ELR (cell line): ENCODE measurements around the gene SH2D3C.
A peak's percentile ranks its signal among the peaks of the same experiment; 100 is the strongest.

ENCODE experiments used
- DNase-seq: peaks from one replicate; pipeline ENCODE4 v3.0.0-alpha.2; 2015; ENCODE audit warnings: low read depth

Gene SH2D3C

DNA sequence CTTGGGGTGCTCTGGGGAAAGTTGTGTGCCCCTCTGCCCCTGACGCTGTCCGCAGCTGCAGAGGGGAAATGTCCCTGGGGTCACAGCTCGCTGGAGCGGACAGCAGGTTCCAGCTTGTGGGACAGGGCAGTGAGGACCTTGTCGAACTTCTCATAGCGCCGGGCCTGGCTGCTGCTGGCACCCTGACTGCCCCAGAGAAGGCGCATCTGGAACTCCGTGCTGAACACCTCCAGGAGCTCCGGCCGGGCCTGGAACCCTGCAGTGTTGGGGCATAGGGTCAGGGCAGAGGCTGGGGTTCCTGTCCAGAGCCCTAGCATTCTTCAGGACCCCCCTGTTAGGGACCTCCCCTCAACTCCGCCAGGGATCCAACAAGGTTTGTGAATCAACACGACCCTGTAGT, 39.8 kb downstream of the SH2D3C start:
- no peak for DNase-seq

DNA sequence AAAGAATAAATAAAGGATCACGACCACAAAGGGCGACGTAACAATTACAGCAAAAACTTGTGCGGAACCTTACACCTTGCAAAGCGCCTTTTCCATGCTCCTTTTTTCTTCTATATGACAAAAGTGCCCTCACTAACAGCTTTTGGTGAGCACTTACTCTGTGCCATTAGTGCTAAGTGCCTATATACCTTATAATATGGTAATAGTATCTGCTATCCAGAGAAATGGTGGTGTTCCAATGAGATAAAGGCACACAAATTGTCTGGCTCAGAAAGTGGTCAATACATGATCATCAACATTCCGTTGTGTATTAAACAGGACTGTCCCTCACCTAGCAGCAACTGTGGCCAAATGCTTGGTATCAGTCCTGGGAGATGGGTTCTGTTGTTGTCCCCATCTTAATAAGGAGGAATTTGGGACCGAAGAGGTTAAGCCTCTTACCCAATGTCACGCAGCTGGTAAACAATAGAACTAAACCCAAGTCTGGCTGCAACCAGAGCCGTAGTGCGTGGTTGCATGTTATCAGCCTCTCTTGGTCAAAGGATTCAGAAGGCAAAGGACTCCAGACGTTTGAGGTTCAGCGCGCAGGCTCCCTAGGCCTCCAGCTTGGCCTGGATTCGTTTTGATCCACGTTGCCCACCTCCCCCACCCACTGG, 42.8 kb downstream of the SH2D3C start:
- DNase-seq = no peak

DNA sequence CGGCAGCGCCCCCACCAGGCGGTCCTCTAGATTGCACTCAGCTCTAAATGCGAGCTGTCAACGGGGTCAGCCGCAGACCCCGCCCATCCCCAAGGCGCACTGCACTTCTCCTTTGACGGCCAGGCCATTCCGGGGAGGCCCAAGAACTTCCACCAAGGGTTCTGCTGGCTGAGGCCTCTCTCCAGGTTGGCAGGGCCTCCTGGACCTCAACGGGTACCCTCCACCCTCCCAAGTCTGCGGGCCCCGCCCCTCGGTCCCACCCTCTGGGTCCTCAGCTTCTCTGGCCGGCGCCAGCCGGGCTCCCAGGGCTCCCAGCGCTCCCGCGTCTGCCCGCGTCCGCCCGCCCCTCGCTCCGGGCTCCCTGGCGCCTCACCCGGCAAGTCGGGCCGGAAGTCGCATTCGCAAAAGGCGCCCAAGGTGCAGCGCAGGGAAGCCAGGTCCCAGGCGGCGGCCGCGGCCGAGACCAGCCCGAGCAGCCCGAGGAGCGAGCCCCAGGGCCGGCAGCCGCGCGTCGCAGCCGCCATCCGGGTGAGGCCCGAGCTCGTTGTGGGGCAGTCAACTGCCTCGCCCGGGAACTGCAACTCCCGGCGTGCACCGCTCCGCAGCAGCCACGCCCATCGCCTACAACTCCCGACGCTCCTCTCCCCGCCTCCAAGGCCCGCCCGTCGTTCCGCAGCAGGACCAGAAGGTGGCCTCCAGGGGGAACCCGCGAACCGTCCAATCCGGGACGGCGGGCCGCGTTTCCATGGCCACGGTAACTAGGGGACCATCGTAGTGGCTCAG, 43.5 kb downstream of the SH2D3C start, which contains the start of gene TOR2A:
Gene TOR2A, minus strand, starts transcription at position 548 of the 783 bp plus-strand sequence. Its CDS starts 24 bp downstream, at position 524.
- peak; percentile 98 for DNase-seq

DNA sequence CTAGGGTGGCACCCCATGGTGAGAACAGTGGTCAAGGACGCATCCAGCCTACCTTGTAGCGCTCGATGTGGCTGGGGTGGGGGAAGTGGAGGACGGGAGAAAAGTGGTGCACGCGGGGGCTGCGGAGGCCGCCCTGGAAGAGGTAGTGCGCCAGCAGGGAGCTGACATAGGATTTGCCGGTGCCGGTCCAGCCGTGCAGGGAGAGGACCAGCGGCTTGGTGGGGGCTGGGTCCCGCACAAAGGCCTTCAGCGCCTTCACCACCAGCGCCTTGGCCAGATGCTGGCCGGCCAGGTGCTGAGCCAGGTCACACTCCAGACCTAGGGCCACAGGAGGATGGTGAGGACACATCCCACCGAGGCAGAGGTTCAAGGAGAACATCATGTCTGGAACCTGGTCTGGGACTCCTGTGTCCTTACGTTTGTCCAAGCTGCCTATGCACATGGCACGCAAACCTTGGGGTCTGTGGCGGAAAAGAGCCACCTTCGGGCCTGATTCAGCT, 44.2 kb downstream of the SH2D3C start:
- DNase-seq = no peak

DNA sequence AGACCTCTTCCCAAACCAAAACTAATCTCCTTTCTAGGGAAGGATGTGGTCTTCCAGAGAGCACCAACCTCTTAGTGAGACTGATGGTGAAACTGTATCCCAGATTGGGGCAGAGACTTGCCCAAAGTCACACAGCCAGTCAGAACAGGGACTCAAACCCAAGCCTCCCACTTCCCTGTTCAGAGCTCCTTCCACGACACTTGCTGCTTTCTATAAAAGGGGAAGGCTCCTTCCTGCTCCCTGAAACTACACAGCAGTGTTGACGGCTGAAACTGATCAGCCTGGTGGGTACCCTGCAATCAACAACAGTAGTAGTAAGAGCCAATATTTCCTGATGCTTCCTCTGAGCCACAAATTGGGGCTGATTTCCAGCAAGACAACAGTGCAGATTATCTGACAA, 44.9 kb downstream of the SH2D3C start:
- no peak for DNase-seq

DNA sequence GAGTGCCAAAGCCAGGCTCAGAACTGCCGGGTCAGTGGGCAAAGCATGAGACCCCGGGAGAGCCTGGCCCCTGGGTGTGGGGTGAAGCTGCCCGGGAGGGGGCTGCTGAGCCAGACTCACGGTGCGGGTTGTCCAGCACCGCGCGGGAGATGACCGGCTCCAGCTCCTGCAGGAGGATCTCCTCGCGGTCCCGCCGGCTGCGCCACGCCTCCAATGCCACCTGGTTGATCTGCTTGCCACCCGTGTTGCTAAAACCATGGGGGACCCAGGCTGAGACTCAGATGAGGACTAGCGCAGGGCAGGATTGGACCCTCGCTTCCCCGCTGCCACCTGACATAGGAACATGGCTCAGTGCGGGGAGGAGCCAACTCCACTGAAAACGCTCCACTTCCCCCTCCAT, 46.0 kb downstream of the SH2D3C start:
- no peak for DNase-seq

DNA sequence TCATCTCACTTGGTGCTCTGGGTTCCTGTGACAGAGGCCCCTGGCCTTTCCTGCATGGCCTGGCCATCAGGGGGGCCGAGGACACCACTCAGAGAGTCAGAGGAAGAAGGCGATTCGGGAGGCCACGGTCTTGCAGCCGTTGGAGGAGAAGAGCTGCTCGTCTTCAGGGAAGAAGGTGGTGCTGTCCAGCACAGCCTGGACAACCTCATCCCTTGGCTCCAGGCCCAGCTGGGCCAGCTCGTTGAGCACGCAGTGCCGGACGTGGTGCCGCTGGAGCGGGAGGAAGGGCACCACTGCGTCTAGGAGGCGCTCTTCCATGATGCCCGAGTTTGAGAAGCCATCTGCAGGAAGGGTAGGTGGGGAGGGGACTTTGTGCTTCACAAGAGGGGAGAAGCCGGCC, 46.5 kb downstream of the SH2D3C start:
- no peak for DNase-seq

DNA sequence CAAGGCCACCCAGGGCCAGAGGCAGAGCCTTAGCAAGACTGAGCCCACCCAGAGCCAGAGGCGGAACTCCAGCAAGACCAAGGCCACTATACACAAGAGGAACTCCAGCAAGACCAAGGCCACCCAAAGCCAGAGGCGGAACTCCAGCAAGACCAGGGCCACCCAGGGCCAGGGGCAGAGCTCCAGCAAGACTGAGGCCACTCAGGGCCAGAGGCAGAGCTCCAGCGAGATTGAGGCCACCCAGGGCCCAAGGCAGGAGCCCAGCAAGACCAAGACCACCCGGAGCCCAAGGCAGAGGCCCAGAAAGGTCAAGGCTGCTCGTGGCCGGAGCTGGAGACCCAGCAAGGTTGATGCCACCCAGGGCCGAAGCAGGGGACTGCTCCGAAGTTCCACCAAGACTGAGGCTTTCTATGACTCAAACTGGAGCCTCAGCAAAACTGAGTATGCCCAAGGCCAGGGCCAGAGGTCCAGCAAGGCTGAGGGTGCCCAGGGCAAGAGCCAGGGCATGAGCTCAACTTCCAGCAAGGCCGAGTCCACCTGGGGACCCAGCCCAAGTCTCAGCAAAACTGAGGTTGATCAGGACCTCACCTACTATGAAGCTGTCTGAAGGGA, 47.6 kb downstream of the SH2D3C start:
- DNase-seq = no peak

DNA sequence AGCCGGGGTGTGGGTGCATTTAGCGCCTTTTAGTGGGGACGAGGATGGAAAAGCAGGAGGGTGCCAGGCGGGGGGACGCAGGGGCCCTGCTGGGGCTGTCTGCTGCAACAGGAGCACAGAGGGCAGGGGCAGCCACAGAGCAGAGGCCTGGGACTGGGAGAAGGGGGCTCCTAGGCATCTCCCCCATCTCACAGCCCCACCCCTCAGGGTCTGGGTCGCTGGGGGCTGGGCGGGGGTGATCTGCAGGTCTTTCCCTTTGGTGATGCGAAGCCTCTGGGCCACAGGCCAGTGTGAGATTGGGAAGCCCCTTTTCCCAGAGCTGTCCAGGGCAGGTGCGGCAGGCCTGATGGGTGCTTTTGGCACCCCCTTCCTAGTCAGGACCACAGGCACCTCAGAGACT, 48.2 kb downstream of the SH2D3C start:
- DNase-seq = no peak

DNA sequence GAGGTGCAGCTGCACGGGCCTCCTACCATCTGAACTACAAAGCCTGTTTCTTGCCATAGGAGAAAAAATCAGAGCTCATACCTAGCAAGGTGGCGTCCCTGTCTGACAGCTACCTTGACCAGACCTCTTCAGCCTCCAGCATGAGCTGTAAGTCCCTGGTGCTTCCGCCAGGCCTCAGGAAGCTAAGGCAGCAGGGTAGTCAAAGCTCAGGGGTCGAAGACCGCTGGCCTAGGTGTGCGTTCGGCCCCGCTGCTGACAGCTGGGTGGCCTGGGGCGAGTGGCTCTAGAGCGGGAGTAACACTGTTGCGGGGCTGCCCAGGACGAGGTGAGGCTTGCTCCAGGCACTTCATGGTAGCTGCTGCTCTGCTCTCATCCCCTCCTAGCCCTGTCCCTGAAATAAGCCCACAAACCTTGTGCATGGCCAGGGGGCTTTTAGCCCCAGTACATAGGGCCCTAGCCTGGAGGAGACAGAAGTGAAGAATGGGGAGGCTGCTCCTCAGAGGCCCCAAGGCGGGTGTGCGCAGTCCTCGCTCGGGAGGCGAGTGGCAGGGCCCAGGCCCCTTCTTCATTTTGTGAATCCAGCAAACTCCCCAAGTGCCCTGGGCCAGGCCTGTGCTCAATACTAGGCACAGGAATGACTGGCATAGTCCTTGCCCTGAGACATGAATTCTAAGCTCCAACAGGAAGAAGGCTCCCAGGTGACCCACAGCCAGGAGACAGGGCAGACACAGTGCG, 48.8 kb downstream of the SH2D3C start:
- no peak for DNase-seq

DNA sequence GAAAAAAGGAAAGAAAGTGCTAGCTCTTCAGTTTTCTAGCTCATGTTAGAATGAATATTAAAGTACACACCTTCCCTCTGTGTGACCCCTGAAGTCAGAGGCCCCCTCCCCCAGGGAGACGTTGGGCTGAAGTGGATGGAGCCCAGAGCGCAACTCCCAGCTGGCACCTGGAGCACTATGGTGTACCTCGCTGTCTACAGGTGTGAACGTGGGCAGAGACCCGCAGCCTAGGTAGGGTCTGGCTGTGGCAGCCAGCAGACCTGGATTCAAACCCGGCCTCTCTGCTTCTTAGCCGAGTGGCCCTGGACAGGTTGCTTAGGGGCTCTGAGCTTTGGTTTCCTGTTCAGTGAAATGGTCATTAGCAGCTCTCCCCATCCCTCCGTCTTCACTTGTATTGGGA, 49.7 kb downstream of the SH2D3C start:
- no peak for DNase-seq

DNA sequence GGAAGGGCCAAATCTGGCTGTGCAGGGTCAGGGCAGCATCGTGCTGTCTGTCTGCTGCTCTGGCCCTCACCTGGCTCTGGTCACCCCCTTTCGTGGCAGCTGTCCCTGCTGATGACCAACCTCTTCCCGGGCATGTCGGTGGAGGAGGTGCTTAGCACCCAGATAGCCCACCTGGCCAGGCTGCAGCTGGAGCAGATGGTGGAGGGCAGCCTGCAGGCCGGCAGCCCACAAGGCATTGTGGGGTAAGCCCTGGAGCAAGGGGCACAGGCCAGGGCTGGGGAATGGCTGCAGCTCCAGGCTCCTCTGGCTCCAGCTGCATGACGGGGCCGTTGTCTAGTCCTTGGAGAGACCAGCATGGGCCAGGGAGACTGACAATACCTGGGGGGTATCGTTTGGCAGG, 51.6 kb downstream of the SH2D3C start:
- no peak for DNase-seq

DNA sequence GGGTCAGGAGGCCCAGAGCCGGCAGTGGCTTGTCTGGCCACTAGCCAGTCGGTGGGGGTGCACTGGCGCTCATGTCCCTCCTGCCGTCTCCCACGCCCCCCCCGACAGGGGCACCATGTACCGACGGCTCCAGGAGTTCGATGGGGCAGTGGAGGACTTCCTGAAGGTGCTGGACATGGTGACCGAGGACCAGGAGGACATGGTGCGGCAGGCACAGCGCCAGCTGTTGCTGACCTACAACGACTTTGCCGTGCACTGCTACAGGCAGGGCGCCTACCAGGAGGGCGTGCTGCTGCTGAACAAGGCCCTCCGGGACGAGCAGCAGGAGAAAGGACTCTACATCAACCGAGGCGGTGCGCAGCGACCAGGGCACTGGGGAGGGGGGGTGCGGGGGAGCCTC, 54.5 kb downstream of the SH2D3C start:
- DNase-seq = no peak

DNA sequence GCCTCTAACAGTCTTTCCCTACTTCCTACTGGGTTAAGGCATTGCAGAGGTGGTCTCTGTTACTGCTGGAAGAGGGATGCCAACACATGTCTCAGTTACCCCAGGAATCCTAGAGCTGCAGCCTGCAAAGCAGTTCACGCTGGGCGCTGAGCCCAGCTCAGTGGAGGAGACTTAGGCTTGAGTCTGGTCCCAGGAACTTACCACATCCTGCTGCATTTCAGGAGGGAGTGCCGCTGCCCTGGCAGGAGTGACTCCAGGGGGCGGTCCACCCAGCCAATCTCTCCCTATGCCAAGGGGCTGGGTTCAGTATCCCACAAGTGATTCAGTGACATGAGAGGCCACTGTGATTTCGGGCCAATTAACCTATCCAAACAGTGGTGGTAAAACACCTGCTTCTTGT, 55.0 kb downstream of the SH2D3C start:
- peak; percentile 73 for DNase-seq

DNA sequence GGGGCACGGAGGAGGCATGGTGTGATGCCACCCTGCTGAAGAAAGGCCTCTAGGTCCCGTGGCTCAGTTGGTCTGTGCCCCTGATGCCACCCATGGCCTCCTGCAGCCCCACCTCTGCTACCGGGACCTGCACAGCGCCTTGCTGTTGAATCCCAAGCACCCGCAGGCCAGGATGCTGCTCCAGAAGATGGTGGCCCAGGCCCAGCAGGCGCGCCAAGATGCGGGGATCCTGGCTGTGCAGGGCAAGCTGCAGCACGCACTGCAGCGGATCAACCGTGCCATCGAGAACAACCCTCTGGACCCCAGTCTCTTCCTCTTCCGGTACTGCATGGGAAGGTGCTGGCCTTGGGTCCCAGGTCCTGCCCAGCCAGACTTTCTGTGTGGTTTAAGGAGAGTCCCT, 55.5 kb downstream of the SH2D3C start:
- DNase-seq = no peak

DNA sequence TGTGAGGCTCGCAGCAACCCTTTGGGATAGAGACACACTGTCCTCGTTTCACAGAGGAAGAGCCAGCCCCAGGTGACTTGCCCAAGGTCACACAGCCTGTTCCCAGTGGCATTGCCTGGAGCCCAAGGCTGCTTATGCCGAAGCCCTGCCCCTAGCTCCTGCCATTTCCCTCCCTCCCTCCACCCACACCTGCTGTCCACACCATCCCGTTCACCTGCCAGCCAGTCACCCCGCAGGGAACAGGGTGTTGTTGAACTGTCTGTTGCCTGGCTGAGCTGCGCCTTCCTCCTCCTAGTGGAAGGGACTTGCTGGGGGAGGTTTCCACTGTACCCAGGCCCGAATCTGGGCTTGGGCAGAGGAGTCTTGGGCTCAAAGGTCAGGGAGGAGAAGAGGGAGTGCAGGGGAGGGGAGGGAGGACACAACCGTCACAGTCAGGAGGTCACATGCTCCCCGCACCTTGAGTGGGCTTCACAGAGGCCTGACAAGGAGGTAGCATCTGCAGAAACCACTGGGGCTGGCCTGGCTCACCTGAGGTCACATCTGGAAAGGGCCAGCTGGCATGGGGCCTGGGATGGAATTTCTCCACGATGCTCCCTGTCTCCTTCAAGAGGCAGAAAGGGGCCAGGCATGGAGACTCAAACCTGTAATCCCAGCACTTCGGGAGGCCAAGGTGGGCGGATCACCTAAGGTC, 56.3 kb downstream of the SH2D3C start:
- DNase-seq = no peak

DNA sequence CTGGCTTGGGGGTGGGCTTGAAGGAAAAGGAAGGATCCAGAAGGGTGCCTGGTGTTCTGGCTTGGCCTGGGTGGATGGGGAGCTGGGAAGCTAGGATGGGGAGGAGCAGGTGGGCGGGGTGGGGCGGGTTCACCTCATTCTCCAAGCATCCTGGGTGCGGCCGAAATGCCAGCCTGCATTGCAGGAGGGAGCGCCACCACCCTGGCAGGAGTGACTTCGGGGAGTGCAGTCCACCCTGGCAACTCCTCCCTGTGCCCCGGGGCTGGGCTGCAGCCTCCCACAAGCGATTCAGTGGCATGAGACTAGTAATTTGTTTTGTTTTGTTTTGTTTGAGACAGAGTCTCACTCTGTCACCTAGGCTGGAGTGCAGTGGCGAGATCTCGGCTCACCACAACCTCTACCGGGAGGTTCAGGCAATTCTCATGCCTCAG, 57.1 kb downstream of the SH2D3C start:
- no peak for DNase-seq

DNA sequence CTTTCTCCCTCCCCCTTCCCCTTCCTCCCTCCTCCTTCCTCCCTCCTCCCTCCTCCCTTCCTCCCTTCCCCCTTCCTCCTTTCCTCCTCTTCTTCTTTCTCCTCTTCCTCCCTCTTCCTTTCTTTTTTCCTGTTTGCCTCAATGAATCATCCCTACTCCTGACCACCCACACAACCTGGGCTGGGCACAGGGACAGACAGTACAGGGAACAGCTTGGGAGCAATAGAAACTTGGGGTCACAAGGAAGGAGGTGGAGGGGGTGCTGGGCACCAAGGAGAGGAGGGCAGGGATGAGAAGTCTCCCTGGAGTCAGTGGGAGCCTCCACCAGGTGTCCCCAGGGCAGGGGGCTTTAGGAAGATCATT, 57.6 kb downstream of the SH2D3C start:
- DNase-seq = no peak

DNA sequence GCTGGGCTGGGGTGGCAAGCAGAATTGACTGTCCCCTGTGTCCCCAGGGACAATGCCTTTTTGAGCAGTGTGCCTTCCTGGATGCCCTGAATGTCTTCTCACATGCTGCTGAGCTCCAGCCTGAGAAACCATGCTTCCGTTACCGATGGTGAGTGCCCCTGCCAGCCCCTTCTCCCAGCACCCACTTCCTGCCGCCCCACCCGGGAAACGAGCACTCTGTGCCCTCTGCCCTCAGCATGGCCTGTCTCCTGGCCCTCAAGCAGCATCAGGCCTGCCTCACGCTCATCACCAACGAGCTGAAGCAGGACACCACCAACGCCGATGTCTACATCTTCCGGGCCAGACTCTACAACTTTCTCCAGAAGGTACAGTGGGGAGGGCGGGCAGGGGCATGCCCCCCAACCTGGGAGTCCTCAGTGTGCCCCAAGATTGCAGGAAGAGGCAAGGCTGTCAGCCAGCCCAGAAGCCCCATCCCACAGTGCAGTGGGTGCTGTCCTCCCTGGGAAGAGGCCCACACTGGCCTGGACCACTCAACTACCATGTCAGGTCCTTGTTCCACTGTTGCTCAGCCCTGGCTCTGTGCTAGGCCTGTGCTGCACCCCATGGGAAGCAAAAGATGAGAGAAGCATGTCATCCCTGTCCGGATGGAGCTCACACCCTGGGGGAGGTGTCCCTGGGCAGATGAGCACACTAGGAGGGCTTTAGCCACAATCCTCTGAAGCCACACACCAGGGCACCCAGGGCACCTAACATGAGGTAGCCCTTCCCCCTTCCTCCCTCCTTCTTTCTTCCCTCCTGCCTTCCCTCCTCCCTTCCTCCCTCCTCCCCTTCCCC, 58.2 kb downstream of the SH2D3C start:
- DNase-seq = no peak

DNA sequence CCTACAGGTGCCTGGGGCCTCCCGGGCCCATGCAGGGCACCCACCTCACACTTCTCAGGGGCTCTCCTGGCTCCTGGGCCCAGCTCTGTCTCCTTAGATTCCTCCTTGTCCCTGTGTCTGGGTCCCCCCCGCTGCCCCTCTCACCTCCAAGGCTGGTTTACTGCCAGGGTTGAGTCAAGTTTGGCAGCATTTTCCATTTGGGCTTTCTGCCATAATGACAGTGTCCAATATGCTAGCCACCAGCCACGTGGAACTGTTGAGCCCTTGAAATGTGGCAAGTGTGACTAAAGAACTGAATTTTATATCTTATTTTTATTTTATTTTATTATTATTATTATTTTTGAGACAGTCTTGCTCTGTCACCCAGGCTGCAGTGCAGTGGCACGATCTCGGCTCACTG, 60.7 kb downstream of the SH2D3C start:
- no peak for DNase-seq

DNA sequence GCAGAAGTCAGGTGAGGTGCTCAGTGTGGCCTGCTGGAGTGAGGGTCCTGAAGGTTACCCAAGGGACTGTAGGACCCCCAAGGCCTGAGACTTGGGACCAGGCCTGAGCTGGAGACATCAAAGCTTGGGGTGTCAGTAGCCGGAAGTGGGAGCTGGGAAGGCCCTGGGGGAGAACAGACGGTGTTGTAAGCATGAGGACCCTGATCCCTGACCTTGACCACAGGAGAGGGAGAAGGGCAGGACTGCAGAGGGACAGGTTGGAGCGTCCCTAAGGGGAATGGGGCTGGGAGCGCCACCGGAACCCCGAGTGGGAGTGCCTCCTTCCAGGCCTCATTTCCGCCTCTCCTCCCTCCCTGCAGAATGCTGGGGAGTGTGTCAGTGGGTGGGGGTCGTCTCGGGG, 62.1 kb downstream of the SH2D3C start:
- DNase-seq = no peak
